IPS-18c (cell line): ENCODE measurements around the gene TULP4.
"Not testable (repeated sequence)": the region's sequence is repeated elsewhere in the genome, so short reads cannot be mapped to it uniquely, and the experiment has no call there.

Experiments
- H3K4me3 ChIP-seq: 2 replicates; pipeline ENCODE4 v1.7.0; 2013; ENCODE audit warnings: low read depth, mild to moderate bottlenecking, low read length, moderate library complexity; ENCODE audit not compliant: insufficient read depth
- H3K9me3 ChIP-seq: one replicate; pipeline ENCODE4 v1.6.1; 2013; ENCODE audit warnings: mild to moderate bottlenecking, low read length, moderate library complexity; ENCODE audit not compliant: control insufficient read depth, insufficient read depth

The TULP4 gene

DNA sequence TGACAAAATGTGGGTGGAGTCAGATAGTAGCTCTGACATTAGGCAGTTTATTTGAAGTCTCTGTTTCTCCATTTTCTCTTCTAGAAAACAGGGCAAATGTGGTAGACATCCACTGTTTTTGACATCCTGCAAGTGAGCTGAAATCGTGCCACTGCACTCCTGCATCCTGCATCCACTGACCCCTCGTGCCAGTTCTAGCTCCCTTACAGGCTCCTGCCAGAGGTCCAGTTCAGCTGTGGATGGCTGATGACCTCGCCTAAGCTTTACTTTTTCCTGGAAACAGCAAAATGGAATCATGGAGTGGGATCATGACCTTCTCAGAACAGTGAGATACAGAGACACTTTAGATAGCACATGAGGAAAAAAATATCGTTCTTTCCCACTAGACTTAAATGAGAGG is 58.5 kb downstream of the TULP4 start:
- Histone ChIP-seq H3K4me3 (no peak overlapping the region), H3K9me3 (no peaks in the 10 kb centered on the region)

- no peak overlapping the region for H3K4me3 ChIP-seq
Measured at GRCh38 chr6:158371261-158371660, 59.0 kb downstream of the TULP4 start.

DNA sequence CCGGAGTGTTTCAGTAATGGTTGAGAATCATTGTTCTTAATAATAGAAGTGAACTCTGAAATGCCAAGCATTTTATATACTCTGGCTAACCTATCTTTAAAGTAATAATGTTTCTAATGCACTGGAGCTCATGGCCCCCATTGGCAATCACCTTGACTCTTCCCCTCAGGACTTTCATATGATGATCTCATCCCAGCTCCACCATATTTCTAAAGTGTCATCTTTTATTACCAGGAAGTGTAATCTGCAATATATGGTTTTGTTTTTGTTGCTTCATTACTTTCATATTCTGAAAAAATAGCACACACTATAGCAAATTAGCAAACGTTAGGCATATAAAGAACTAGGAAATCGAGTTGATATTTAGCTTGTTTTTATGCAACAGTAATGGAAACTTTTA is 60.3 kb downstream of the TULP4 start:
- H3K4me3 ChIP-seq = no peak overlapping the region
- H3K9me3 ChIP-seq = no peaks in the 10 kb centered on the region

More at GRCh38 chr6:158371261-158371660, 59.0 kb downstream of the TULP4 start:
- H3K9me3 ChIP-seq = no peaks in the 10 kb centered on the region

- Histone ChIP-seq H3K9me3 (no peaks in the 10 kb centered on the region), H3K4me3 (no peak overlapping the region)
Measured at GRCh38 chr6:158373214-158373613, 60.9 kb downstream of the TULP4 start.

DNA sequence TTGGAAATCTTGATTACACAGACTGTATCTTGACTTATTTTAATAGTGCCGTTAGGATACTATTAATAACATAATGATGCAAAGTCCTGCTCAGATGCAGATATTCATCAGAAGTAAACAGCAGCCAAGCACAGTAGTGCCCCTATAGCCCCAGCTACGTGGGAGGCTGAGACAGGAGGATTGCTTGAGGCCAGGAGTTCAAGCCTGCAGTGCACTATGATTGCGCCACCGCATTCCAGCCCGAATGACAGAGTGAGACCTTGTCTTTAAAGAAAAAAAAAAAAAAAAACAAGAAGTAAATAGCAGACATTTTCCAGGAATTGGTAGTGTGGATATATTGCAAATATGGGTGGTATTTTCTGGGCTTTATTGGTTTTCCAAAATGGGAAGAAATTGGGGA is 61.8 kb downstream of the TULP4 start:
- H3K4me3 ChIP-seq = no peak overlapping the region
- H3K9me3 ChIP-seq = no peaks in the 10 kb centered on the region

GRCh38 chr6:158376631-158377081 is 64.4 kb downstream of the TULP4 start:
- H3K4me3 ChIP-seq = no peak overlapping the region

DNA sequence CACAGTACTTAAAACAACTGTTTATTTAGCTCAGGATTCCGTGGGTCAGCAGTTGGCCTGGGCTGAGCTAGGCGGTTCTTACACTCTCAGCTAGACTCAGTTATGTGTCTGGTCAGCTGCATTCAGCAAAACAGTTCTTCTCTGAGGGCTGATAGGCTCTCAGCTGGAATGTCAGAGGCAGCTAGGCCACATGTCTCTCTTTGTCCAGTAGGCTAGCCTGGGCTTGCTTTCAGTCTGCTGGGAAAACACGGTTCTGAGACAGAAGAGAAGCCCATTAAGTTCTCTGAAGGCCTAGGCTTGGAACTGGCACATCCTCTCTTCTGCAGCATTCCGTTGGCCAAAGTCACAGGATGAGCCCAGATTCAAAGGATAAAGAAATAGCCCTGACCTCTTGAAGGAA is 65.6 kb downstream of the TULP4 start:
- H3K4me3 ChIP-seq = no peak overlapping the region
- H3K9me3 ChIP-seq = no peaks in the 10 kb centered on the region

More at GRCh38 chr6:158376631-158377081, 64.4 kb downstream of the TULP4 start:
- no peaks in the 10 kb centered on the region for H3K9me3 ChIP-seq

GRCh38 chr6:158379336-158379735 is 67.1 kb downstream of the TULP4 start:
- Histone ChIP-seq H3K4me3 (no peak overlapping the region; the same call in 1 of the 2 replicates), H3K9me3 (no peaks in the 10 kb centered on the region)

GRCh38 chr6:158381214-158381613 is 68.9 kb downstream of the TULP4 start:
- H3K9me3 ChIP-seq = no peaks in the 10 kb centered on the region

DNA sequence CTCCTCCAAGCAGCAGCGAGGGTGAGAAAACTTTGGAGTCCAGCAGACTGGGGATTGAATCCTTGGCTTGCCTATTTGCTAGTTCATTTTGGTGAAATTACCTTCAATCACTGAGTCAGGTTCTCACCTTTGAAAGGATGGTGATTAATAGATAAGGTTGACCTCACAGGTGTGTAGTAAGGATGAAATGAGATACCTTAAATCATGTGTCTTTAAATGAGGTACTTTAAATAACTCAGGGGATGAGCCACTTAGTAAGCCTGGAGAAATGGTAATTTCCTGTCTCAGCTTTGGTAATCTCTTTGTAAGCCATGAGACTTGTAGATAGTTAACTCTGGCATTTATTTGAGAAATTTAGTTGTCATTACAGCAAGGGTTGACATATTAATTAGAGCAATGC is 70.2 kb downstream of the TULP4 start:
- H3K9me3 ChIP-seq = no peaks in the 10 kb centered on the region
- no peak overlapping the region for H3K4me3 ChIP-seq

More at GRCh38 chr6:158381214-158381613, 68.9 kb downstream of the TULP4 start:
- H3K4me3 ChIP-seq = no peak overlapping the region

DNA sequence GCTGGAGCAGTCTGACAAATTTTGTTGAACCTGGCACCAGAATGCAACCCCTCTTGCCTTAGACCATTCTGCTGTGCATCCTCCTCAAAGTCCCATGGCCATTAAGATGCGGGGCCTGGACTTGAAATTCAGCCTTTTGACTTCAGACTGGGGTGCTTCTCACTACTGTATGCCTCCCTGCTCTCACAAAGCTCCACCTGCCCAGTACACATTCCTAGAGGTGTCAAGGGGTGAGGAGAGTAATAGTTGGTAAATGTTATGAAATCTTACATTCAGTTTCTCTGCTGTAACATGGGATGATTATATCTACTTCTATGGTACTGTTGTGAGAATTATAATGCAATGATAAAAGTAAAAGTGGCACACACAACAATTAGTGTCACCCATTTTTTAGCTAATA is 70.8 kb downstream of the TULP4 start:
- Histone ChIP-seq H3K9me3 (no peaks in the 10 kb centered on the region), H3K4me3 (no peak overlapping the region)

GRCh38 chr6:158383542-158383941 is 71.3 kb downstream of the TULP4 start:
- Histone ChIP-seq H3K9me3 (no peaks in the 10 kb centered on the region), H3K4me3 (no peak overlapping the region)

- H3K4me3 ChIP-seq = no peak overlapping the region
- no peaks in the 10 kb centered on the region for H3K9me3 ChIP-seq
Measured at GRCh38 chr6:158384671-158385110, 72.4 kb downstream of the TULP4 start.

DNA sequence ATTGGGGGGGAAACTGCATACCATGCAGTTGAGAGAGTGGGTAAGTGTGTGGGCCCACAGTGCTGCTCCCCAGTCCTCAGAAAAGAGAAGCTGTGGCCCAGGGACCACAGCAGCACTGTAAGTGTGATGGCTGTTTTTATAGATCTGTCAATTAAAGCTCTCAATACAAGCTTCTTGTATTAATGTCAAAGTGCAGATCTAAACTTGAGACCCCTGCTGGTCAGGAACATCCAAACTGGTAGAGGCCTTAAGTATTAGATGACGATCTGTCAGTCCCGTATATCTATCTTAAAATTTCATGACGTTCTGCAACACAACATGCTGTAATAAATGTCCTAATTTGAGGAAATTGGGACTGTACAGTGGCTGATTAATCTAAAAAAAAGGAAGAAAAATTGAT is 74.8 kb downstream of the TULP4 start:
- Histone ChIP-seq H3K4me3 (no peak overlapping the region), H3K9me3 (no peaks in the 10 kb centered on the region)

DNA sequence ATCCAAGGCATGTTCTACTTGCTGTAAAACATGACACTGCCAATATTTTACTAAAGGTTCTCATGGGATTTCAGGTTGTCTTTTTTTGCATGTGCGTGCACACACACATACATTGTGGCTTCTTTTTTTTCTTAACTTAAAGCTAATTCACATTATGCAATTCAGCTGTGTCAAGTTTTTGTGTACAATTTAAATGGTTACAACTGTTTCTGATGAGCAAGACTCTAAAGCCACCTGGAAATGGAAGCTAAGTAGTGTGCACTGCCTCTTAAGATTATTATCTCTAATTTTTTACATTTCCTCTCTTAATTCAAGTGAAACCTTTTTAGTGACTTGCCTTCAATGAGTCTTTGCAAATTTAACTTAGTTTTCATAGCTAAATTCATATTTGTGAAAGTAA is 75.3 kb downstream of the TULP4 start:
- H3K9me3 ChIP-seq = peaks cover 3% of the 10 kb centered on the region
- no peak overlapping the region for H3K4me3 ChIP-seq

DNA sequence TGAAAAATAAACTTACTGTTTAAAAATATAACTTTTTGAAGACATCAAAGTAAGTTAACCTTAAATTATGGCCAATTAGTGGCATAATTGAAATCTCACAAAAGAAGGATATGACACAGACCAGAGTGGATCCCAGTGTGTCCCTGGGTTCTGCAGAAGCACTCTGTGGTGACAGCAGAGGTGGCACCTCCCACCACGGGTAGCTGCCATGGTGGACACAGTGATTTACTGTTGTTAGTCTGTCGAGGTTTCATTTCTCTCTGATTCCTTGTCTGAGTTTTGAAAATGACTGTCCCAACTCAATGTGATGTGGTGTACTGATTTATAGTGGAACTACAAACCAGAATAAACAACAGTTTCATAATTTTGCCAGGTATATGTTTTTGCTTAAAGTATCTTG is 76.5 kb downstream of the TULP4 start:
- peaks cover 8% of the 10 kb centered on the region for H3K9me3 ChIP-seq
- no peak overlapping the region for H3K4me3 ChIP-seq

DNA sequence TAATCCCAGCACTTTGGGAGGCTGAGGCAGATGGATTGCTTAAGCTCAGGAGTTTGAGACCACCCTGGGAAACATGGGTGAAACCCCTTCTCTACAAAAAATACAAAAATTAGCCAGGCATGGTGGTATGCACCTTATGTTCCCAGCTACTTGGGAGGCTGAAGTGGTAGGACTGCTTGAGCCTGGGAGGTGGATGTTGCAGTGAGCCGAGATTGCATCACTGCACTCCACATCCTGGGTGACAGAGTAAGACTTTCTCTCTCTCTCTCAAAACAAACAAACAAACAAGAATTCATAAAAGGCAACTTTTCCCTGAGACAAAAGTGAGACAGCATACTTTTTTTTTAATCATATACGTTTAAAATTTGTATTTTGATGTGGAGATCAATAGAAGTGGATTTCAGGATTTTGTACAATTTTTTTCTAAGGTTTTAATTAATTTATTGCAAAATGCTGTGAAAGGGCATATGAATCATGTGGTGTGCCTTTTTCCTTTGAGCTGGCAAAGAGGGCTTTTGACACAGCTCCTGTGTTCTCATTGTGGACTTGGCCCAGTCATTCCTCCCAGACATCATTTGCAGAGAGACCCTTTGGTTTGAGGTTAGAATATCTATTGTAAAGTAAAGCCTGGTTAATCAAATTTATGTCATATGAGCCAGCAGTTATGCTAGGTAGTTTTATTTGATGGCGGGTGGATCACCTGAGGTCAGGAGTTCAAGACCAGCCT is 77.1 kb downstream of the TULP4 start:
- Histone ChIP-seq H3K9me3 (peaks cover 8% of the 10 kb centered on the region), H3K4me3 (no peak overlapping the region)

DNA sequence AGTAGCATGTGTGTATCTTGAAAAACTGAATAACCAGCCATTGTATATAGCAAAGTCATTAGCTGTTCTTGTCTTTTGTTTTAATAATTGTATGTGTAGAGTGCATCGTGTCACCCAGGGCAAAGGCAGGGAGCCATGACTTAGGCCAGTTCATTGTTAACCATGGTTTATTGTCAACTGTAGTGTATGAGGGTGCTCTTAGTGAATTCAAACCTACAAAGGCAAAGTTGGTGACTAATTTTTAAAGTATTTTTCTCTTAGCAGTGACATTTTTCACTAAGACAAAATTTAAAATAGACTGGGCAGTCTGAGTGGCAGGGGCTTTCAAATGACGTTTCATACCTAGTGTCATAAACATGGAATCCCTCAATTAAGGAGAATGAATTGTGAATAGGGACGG is 79.0 kb downstream of the TULP4 start:
- H3K9me3 ChIP-seq = peaks cover 8% of the 10 kb centered on the region
- H3K4me3 ChIP-seq = no peak overlapping the region

GRCh38 chr6:158391977-158392376 is 79.7 kb downstream of the TULP4 start:
- H3K9me3 ChIP-seq, H3K4me3 ChIP-seq: not testable (repeated sequence)
